PC-3 (cell line): ENCODE measurements around the gene COMT.

Source experiments
- CTCF ChIP-seq: fragments of 300-600 bp; sonication (generic); conservative IDR thresholded peaks from 2 replicates; pipeline ENCODE4 v1.5.1; 2017; ENCODE audit warnings: antibody characterized with exemption, low read depth, mild to moderate bottlenecking, low read length
- EZH2 ChIP-seq: fragments of 300-600 bp; sonication (generic); IDR thresholded peaks from one replicate; pipeline ENCODE4 v1.6.1; 2017; ENCODE audit warnings: antibody characterized with exemption, mild to moderate bottlenecking, low read length; ENCODE audit not compliant: unreplicated experiment
- EZH2phosphoT487 ChIP-seq: fragments of 300-600 bp; sonication (generic); IDR thresholded peaks from 2 replicates; pipeline ENCODE4 v1.6.1; 2018; ENCODE audit warnings: mild to moderate bottlenecking, antibody characterized with exemption, low read length, borderline replicate concordance

DNA sequence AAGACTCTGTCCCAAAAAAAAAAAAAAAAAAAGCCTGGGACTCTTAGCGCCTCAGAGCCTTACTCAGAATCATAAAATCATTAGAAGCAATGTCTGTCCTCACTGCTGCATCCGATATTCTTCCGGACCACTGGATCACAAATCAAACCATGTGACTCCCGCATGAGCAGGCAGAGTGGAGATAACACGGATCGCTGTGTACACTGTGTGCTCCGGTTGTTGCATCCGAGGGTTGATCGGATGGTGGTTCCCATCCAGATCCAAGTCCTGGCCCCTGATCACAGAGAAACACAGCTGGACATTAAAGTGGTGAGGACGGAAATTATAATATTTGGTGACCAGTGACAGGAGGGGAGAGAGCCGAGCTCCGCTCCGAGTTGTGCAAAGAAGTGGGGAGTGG, 9.8 kb downstream of the COMT start:
- TF ChIP-seq CTCF = no peak
- TF ChIP-seq EZH2 = no peak
- TF ChIP-seq EZH2phosphoT487 = no peak
